HG03103 (cell line): ENCODE measurements around the gene SLC39A3.

Source experiments
- ATAC-seq: cut with Tn5 transposase; IDR thresholded peaks from one replicate; pipeline ENCODE4 v1.9.1; 2021; ENCODE audit warnings: low read depth; ENCODE audit not compliant: unreplicated experiment

Gene SLC39A3, protein sequence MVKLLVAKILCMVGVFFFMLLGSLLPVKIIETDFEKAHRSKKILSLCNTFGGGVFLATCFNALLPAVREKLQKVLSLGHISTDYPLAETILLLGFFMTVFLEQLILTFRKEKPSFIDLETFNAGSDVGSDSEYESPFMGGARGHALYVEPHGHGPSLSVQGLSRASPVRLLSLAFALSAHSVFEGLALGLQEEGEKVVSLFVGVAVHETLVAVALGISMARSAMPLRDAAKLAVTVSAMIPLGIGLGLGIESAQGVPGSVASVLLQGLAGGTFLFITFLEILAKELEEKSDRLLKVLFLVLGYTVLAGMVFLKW

DNA sequence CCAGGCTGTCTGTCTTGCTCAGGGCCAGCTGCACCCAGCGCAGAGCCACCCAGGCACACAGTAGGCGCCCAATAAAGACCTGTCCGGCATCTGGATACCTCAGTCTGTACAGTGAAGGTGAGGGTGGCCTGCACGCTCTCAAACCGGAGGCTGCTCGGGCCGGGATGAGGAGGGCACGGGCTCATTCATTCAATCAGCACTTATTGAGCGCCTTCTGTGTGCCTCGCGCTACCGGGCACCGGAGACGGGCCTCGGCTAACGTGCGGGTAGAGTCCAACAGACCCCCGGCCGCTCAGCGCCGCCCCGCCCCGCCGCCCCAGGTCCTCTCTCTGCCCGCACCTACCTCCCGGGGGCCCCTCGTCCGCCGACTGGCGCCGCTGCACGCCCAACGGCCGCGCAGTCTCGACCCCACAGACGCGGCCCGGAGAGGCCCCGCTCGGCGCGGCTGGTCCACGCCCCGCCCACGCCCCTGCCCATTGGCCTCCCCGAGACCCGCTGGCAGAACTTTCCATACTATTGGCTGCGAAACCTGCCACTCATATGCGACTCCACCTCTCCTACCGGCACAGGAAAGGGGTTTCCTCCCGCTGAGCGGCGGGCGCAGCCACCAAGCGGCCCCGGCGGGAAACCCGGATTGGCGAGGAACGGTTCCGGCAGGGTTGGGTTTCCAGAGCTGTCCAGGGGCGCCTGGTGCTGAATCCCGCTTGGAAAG lies at the start of gene SLC39A3:
TSS of gene SLC39A3 (minus strand) at position 416 of the 712 bp plus-strand sequence. CDS start 2,760 bp downstream, outside the sequence.
- ATAC-seq = peak; percentile 89

DNA sequence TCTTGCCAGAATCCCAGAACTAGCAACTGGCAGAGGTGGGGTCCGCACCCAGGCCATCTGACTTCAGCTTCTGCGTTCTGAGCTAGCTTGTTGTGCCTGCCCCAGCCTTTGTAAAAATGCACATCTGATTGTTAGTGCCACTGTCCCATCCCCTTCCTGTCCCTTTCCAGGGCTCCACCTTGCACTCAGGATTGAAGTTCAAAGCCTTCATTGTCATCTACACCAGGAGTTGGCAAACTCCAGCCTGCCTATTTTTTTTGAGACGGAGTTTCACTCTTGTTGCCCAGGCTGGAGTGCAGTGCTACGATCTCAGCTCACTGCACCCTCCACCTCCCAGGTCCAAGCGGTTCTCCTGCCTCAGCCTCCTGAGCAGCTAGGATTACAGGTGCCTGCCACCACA lies 48.4 kb upstream of the SLC39A3 start:
- no peak for ATAC-seq

DNA sequence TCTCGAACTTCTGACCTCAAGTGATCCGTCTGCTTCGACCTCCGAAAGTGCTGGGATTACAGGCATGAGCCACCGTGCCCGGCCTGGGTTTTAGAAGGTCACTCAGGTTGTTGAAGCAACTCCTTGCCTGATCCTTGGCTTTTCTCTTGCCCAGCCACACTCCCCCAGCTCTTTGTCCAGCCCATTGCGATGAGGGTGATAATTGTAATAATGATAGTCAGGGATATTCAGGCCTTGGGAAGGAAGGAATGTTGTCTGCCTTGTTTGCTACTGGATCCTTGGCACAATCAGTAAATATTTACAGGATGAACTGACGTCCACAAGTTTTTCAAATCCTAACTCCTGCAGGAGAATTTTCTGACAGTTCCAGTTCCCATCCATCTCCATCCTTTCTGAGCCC lies 47.3 kb upstream of the SLC39A3 start:
- ATAC-seq = no peak

DNA sequence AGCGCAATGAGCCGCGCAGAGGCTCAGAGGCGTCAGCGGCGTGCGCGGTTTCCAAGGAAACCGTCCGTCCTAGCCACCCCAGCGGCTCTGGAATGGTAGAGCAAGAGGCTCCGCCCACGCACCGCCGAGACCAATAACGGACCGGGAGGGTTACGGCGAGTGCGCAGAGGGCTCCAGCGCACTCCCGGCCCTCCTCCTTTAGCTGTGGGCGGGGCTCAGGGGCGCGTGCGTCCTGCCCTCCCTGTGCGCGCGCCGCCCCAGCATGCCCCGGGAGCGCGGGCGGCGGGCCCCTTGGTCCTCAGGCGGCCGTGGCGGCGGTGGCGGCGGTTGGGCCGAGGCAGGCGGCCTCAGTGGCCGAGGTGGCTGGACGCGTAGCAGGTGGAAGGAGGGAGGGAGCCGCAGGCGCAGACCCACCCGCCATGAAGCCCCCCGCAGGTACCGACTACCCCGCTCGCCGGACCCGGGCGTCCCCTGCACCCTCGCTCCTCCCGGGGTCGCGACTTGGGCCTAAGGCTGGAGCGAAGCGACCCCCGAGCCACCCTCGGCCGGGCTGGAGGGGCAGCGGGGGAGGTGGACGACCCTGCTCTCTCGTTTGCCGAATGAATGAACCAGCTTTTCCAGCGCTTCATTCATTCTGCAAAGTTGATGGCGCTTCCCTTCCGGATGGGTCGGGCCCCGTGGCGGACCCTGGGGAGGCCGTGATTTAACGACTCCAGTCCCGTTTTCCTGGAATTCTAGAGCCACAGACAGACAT lies 45.6 kb upstream of the SLC39A3 start, which contains the start of gene THOP1:
TSS of gene THOP1 (plus strand) at position 260 of the 754 bp plus-strand sequence. CDS start at position 420, 160 bp downstream.
- ATAC-seq = peak; percentile 44

DNA sequence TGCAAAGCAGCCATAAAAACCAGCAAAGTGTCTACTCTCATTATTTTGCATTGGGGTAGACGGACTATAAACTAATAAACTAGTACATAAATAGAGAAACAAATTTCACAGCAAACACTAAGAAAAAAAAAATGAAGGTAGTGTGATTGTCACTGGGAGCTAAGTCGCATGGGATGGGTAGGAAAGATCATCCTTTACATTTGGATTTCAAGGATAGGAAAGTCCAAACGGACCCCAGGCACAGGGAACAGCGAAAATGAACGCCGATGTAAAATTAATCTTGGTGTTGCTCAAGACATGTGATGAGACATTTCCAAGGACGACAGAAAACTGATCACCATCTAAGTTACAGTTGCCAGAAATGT lies 43.9 kb upstream of the SLC39A3 start:
- no peak for ATAC-seq

DNA sequence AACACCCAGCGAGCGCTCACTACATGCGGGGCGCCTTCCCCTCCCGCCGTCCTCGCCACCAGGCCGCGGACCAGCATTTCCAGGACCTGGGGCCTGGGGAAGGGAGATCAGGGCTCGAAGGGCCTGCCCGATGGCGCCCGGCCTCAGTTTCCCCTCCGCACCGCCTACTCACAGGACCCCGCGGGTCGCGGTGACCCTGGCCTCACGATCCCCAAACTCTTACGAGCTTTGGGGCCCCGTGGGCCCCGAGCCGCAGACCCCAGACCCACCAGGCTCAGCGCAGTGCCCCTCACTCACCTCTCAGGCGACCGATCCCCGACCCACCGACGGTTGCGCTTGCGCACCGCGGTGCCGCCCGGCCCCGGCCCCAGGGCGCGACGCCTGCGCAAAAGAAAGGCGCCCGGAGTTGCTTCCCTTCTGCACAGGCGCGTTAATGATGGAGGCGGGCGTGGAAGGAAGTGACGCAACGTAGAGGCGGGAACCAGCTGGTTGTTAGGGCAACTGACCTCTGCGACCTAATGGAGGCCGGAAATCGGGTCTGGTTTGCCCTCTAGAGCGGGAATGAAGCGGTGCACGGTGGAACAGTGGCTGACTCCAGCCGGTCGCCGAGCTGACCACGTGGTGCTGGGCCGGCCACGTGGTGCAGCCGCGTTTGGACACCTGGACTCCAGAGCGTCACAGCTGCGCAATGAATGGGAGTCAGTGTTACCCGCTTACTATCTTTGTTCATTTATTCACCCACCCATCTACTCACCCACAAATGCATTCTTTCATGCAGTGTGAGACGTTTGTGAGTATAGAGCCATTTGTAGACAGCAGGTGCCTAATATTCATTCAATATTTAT lies 43.3 kb upstream of the SLC39A3 start, which contains the start of gene SGTA:
TSS of gene SGTA (minus strand) at position 338 of the 845 bp plus-strand sequence. CDS start 14,205 bp downstream, outside the sequence.
- peak; percentile 58 for ATAC-seq

DNA sequence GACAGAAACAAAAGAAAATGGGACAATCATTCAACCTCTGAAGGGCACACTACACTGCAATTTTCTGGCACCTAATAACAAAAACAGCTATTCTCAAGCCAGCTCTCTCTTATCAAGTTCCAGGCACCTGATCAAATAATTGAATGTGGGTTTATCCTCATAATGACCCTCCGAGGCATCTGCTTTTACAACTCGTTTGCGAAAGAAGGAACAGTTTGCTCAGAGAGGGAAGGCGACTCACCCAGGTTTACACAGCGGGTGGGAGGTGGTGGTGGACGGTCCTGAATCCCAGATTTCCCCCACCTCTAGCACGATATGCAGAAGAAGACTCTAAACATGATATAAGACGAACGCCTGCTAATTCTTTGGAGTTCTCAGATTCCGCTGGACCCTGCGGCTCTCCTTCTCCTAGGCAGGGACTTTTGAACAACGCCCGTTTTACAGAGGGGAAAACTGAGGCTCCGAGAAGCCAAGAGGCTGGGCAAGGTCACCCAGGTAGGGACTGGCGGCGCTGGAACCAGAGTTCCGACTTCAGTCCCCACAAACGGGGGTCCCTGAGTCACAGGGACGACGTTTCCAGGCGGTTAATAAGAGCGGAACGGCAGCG lies 42.6 kb upstream of the SLC39A3 start:
- no peak for ATAC-seq

DNA sequence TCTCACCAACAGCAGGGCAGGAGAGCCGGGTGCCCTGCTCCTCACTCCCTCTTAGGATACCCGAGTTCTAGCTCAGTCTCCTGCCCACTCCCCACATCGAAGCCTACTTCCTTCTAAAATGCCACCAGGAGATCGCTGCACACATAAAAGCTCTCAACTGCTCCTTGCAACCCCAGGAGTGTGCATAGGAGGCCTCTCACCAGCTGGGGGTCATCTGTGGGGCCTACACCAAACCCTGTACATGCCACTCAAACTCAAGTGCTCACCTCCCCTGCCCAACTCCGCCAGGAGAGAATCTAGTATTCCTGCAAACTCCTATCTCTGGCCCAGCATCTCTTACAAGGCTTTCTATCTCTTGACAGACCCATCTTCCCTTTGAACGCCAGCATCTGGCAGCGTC lies 40.5 kb upstream of the SLC39A3 start:
- no peak for ATAC-seq

DNA sequence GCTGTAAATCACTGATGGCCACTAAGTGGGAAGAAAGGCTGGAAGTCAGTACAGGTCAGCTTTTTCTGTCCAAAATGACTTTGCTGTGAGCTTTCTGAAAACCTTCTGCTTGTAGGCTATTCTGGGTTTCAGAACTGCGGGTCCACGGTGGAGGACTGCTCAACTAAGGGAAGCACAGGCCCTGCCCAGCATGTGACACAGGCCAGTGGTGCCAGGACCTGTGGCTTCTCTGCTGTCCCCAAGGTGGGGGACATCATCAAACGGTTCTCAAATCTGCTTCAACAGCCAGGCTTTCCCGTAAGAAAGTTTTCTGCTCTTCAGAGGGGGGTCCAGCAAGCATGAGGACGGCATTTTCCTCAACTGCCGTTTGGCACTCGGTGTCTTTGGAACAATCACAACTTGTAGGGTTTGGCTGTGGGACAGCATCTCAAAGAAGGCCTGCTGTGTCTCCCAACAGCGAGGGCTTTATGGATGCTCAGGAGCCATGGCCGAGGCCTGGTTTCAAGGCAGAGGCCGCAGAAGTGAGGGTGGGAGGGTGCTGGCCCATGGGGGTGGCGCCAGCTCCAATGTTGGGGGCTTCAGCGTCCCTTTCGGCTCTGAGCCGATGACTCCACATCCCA lies 39.4 kb upstream of the SLC39A3 start:
- ATAC-seq = no peak

DNA sequence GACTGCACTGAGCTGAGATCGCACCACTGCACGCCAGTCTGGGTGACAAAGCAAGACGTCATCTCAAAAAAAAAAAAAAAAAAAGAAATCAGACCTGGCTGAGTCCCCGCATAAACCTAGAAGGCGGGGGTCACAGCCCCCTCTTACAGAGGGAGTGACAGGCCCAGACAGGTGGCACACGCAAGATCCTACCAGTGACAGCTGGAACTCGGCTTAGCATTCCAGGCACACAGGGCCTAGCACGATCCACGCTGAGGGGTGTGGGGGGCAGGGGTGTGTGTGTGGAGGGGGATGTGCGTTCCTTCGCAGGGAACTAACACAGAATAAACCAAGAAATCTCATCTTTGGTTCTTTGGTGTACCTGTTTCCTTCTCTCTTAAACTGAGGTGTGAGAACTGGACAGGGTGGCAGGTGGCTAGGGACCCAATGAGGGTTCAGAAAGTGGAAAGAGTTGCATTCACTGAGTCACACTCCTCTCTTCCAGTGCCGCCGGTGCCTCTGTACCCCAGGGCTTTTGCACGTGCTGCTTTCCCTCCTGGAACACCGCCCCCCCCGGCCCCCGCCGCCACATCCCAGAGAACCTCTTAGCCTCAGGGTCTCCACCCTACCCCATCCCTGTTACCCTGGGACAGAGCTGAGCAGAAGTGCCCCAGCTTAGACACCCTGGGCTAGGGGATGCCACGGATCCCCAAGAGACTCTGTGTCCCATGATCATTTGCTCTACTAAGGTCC lies 38.3 kb upstream of the SLC39A3 start:
- ATAC-seq = no peak

DNA sequence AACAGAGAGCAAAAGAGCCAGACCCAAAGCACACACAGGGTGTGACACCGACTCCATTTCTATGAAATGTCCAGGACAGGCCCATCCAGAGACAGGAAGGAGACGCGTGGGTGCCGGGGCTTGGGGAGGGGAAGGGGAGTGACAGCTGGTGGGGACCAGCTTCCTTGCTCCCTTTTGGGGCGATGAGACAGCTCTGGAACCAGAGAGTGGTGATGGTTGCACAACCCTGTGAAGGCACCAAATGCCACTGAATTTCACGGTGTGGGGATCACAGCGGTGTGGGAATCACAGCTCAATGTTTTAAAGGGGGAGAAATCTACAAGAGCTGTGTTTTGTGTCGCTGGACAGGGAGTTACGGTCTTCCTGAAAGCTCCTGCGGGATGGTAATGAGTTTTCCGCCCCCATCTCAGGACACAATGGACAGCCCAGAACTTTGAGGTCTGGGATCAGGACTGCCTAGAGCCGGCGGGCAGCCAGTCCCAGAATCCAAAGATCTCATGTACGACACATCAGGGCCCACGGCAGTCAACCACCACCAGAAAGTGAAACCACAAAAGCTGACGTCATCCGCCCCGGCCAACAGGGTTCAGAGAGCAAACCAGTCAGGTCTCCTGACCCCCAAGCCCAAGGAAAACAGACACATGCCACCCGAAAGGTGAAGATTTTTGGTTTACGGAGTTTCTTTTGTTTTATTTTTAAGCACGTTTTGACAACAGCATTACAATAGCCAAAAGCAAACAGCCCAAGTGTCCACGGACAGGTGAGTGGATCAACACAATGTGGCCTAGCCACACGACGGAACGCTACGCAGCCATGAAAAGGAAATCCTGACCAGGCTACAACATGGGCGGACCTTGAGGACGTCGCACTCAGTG lies 36.0 kb upstream of the SLC39A3 start:
- no peak for ATAC-seq

DNA sequence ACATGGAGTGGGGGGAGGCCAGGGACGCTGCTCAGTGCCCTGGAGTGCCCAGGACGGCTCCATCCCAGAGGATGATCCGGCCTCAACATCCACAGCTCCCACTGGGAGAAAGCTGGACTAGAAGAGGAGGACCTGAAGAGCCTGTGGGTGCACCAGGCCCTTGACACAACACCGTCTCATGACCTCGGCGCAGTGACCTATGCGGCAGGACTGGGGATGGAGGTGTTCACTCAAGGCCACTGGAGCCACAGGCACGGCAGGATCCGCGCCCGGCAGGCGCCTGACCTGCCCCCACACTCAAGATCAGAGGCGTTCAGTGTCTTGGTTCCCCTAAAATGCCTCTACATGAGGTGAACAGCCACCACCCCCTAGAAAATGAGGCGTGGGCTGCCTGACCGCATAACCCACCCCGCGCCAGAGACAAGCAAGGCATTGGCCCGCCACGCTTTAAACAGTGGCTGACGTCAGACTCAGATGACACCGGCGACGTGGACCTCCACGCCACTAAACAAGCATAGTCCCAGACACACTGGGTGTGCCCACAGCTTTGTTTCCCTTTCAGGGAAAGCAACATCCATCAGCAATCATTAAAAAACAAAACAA lies 35.2 kb upstream of the SLC39A3 start:
- no peak for ATAC-seq

DNA sequence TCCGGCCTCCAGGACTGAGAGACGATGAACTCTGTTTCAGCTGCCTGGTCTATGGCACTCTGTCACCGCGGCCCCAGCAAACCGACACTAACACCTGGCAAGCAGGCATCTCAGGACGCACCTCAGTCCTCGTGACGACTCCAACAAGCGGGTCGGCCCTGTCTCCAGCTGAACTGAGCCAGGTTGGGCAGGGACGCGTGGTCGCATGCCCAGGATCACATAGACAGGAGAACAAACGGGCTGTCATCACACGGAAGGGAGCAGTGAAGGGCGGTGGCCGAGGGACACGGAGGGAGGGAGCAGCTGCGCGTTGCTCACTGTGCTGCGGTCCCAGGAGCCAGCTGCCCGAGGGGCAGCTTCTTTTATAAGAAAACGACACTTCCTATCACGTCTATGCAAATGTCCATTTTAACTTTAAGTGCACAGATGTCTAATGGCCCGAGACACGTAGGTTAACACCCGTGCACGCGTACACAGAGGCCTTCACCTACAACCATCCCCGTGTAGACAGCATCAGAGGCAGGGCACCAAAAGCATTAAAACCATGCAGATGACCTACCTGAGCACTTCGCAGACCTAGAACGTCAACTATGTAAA lies 34.4 kb upstream of the SLC39A3 start:
- ATAC-seq = no peak

DNA sequence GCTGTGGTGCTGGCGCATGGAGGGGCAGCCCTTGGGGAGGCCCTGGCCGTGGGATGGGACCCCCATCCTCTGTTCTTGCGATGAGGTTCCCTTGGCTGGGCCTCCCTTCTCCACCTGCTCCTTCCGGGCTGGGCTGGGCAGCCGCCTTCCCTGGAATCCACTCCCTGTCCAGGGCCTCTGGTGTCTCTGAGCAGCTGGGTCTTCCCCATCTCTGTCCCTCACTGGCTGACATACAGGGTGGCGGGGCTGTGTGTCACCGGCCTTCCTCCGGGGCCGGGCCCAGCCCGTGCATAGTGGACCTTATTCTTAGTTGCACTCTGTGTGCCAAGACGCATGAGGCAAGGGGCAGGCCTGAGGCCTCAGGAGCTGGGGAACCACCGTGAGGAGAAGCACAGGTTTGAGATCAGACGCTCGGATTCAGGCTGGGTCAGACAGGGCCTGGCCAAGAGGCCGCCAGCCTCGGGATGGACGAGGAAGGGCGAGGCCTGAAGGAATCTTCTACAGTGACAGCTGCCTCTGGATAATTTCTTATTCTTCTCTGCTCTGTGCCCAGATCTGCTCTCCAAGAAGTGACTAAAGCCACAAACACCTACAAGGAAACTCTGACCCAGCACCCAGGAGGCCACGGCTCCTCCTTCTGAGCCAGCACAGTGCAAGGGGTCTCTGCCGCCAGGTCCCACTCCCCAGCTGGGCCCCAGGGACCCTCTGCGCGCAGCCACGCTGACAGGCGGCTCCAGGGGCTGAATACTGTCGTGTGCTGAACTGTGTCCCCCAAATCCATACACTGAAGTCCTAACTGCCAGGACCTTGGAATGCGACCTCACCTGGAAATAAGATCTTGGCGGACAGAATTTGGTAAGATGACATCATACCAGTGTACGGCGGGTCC lies 32.2 kb upstream of the SLC39A3 start:
- ATAC-seq = no peak

DNA sequence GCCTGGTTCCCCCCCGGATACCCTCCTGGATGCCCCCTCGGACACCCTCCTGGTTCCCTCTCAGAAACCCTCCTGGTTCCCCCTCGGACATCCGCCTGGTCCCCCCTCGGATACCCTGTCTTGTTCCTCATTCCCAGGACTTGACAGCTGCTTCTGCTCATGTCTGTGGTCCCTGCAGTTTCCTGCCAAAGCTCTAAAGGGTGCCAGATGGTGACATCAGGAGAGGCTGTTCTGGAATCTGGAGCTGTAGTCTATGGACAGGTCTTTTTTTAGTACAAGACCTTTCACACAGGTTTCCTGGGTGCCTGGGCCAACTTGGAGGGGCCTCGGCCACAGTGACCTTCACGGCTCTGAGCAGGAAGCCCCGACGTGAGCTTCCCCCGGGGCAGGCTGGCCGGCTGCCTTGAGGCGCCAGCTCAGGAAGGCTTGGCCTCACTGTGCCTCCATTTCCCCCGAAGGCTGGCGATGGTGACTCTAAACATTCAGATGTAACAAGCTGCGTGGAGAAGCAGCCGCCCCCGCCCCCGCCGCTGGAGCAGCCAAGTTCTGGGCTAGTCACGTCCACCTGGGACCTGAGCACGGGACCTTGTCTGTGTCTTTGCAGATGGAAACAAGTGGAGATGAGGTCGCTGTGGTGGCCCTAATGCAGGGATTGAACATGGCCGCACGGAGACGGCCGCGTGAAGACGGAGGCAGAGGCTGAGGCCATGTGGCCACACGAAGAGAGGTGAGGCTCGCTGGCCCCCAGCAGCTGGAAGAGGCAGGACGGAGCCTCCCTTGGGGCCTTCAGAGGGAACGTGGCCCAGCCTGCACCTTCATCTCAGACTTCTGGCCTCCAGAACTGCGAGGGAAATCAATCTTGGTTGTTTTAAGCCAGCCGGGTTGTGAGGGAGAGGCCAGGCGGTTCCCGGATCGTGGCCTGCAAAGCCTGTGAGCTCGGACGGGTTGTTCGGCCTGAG lies 30.5 kb upstream of the SLC39A3 start:
- no peak for ATAC-seq
